ENCODE measurements around the gene DOCK4.

The DOCK4 gene

GRCh38 chr7:112073530-112073929 is 132.7 kb downstream of the DOCK4 start:
- no peak for DNase-seq

- no peak for DNase-seq
Measured at GRCh38 chr7:112072541-112073245, 133.5 kb downstream of the DOCK4 start.

- no peak for DNase-seq
Measured at GRCh38 chr7:112071856-112072255, 134.3 kb downstream of the DOCK4 start.

GRCh38 chr7:112070674-112071256 is 135.4 kb downstream of the DOCK4 start:
- DNase-seq: no peak

GRCh38 chr7:112069879-112070321 is 136.3 kb downstream of the DOCK4 start:
- DNase-seq: no peak

GRCh38 chr7:112068967-112069366 is 137.2 kb downstream of the DOCK4 start:
- no peak for DNase-seq

GRCh38 chr7:112067632-112068540 is 138.3 kb downstream of the DOCK4 start:
- DNase-seq: no peak

- no peak for DNase-seq
Measured at GRCh38 chr7:112067200-112067599, 139.0 kb downstream of the DOCK4 start.

GRCh38 chr7:112065758-112066157 is 140.4 kb downstream of the DOCK4 start:
- DNase-seq: no peak

GRCh38 chr7:112064627-112065385 is 141.4 kb downstream of the DOCK4 start:
- DNase-seq: no peak

- no peak for DNase-seq
Measured at GRCh38 chr7:112063974-112064373, 142.2 kb downstream of the DOCK4 start.

- DNase-seq: no peak
Measured at GRCh38 chr7:112061051-112061450, 145.1 kb downstream of the DOCK4 start.

GRCh38 chr7:112060625-112061024 is 145.6 kb downstream of the DOCK4 start:
- DNase-seq: no peak

- no peak for DNase-seq
Measured at GRCh38 chr7:112059675-112060074, 146.5 kb downstream of the DOCK4 start.

GRCh38 chr7:112058686-112059085 is 147.5 kb downstream of the DOCK4 start:
- DNase-seq: no peak

GRCh38 chr7:112056409-112056808 is 149.8 kb downstream of the DOCK4 start:
- DNase-seq: no peak

- DNase-seq: no peak
Measured at GRCh38 chr7:112053737-112054069, 152.5 kb downstream of the DOCK4 start.

- DNase-seq: no peak
Measured at GRCh38 chr7:112052993-112053736, 153.0 kb downstream of the DOCK4 start.

- DNase-seq: no peak
Measured at GRCh38 chr7:112052498-112052897, 153.7 kb downstream of the DOCK4 start.

- DNase-seq: no peak
Measured at GRCh38 chr7:112050250-112050881, 155.8 kb downstream of the DOCK4 start.

- no peak for DNase-seq
Measured at GRCh38 chr7:112049555-112050249, 156.5 kb downstream of the DOCK4 start.
